PC-9 (cell line): ENCODE data around the gene PDE4B. TPM values are rescaled to one million over a fixed set of nuclear protein-coding genes. Genes with fewer than 3 reads are reported as not detected.

Experiments used
- BruUV-seq: library from RNA; stranded (reverse); fragments of 400-500 nt; replicated peaks from 2 replicates; lab custom pipeline; 2021; lab: Mats Ljungman, UMichigan
- CTCF ChIA-PET: fragments of 300-600 bp; sonication (Branson Sonifier 250); formaldehyde crosslinking; loops from one replicate; lab custom pipeline; 2022; ENCODE audit warnings: antibody characterized with exemption; lab: Charles Lee
- POLR2A ChIA-PET: fragments of 300-600 bp; sonication (Branson Sonifier 250); formaldehyde crosslinking; loops from one replicate; lab custom pipeline; 2022; ENCODE audit warnings: antibody characterized with exemption; ENCODE audit not compliant: unreplicated experiment; lab: Charles Lee
- DNase-seq, 2 experiments: peaks; one replicate each; pipeline versions ENCODE4 v3.0.0 to v3.0.0-alpha.2; 2015 to 2022; ENCODE audit warnings: mixed read lengths in 1 of 2
- H2AFZ ChIP-seq: fragments of 200-600 bp; sonication (generic); 2 replicates; pipeline ENCODE4 v1.8.1; 2017; ENCODE audit warnings: antibody characterized with exemption
- H3F3A ChIP-seq: fragments of 200-600 bp; sonication (generic); 2 replicates; pipeline ENCODE4 v1.8.1; 2017; ENCODE audit warnings: antibody characterized with exemption, mild to moderate bottlenecking, low read depth; ENCODE audit not compliant: insufficient read depth
- H3K27ac ChIP-seq: fragments of 200-600 bp; sonication (generic); 2 replicates; pipeline ENCODE4 v1.6.1; 2016; ENCODE audit warnings: mixed run types
- H3K27me3 ChIP-seq: fragments of 200-600 bp; sonication (generic); 2 replicates; pipeline ENCODE4 v1.6.1; 2016; ENCODE audit warnings: low read depth, mixed run types; ENCODE audit not compliant: insufficient read depth
- H3K36me3 ChIP-seq: fragments of 200-600 bp; sonication (generic); 2 replicates; pipeline ENCODE4 v1.6.1; 2016; ENCODE audit warnings: low read depth, mixed run types
- H3K4me1 ChIP-seq: fragments of 200-600 bp; sonication (generic); replicated peaks from 2 replicates; pipeline ENCODE4 v1.6.1; 2016; ENCODE audit warnings: mixed run types; ENCODE audit not compliant: insufficient read depth
- H3K4me2 ChIP-seq: fragments of 200-600 bp; sonication (generic); 2 replicates; pipeline ENCODE4 v1.6.1; 2017; ENCODE audit warnings: mixed run types
- H3K4me3 ChIP-seq: fragments of 200-600 bp; sonication (generic); 2 replicates; pipeline ENCODE4 v1.6.1; 2016; ENCODE audit warnings: mixed run types
- H3K79me2 ChIP-seq: fragments of 200-600 bp; sonication (generic); 2 replicates; pipeline ENCODE4 v1.6.1; 2017; ENCODE audit warnings: low read depth, mixed run types
- H3K9me2 ChIP-seq: fragments of 200-600 bp; sonication (generic); 2 replicates; pipeline ENCODE4 v1.8.1; 2017; ENCODE audit warnings: mild to moderate bottlenecking; ENCODE audit not compliant: insufficient read depth
- H3K9me3 ChIP-seq: fragments of 200-600 bp; sonication (generic); 2 replicates; pipeline ENCODE4 v1.8.1; 2016; ENCODE audit warnings: low read depth; ENCODE audit not compliant: insufficient read depth
- H4K20me1 ChIP-seq: fragments of 200-600 bp; sonication (generic); 2 replicates; pipeline ENCODE4 v1.8.1; 2017; ENCODE audit not compliant: insufficient read depth
- CTCF ChIP-seq: fragments of 200-600 bp; sonication (generic); conservative IDR thresholded peaks from 2 replicates; pipeline ENCODE4 v1.6.1; 2017; ENCODE audit warnings: mixed run types, antibody characterized with exemption, mild to moderate bottlenecking, moderate library complexity
- EZH2 ChIP-seq: fragments of 200-600 bp; sonication (generic); IDR thresholded peaks from 2 replicates; pipeline ENCODE4 v1.8.0; 2017; ENCODE audit warnings: antibody characterized with exemption, low read depth
- intact Hi-C: fragments of 100-400 bp; cut with micrococcal nuclease; formaldehyde crosslinking; loops from one replicate; pipeline ENCODE4 v1.10.0; 2022; ENCODE audit not compliant: unreplicated experiment
- total RNA-seq: library from RNA; stranded (reverse); gene quantifications from 2 replicates; pipeline ENCODE4 v1.2.3, GENCODE V29; 2021

PDE4B gene
- total RNA-seq, 1 experiment from 2014 or later, result 1.3 TPM

GRCh38 chr1:66245691-66246090 lies 453.0 kb downstream of the PDE4B start:
- no TSS peak for BruUV-seq
- CTCF ChIA-PET, result no interaction called here
- POLR2A ChIA-PET, result no interaction called here

GRCh38 chr1:66246351-66247269 lies 453.9 kb downstream of the PDE4B start:
- no peak for DNase-seq
- CTCF ChIA-PET, result no interaction called here
- Histone ChIP-seq H3K4me1 (no peaks in the 10 kb centered on the region), H3K36me3 (no peaks in the 10 kb centered on the region), H3K9me3 (no peaks in the 10 kb centered on the region), H3K27ac (no peak overlapping the region), H3K4me3 (no peak overlapping the region), H3F3A (no peaks in the 10 kb centered on the region), H3K79me2 (no peaks in the 10 kb centered on the region), H3K9me2 (no peaks in the 10 kb centered on the region), H4K20me1 (no peaks in the 10 kb centered on the region), H2AFZ (no peak overlapping the region), H3K27me3 (0 out of 2 replicates have a peak, but pooled peaks cover 4% of the 10 kb centered on the region), H3K4me2 (no peak overlapping the region)
- intact Hi-C loops, result loop anchor here (10.0 kb wide), 3 partner anchors 532 to 1032 kb away; no protein-coding TSS in a partner anchor
- POLR2A ChIA-PET, result interaction anchor here (0.7 kb wide), 1 partner anchor 1268 kb away, joined by 6 read pairs; no protein-coding TSS in a partner anchor
- TF ChIP-seq EZH2, result no peak
- no peak for TF ChIP-seq CTCF
- no TSS peak for BruUV-seq

More at GRCh38 chr1:66245691-66246090, 453.0 kb downstream of the PDE4B start:
- Histone ChIP-seq H3K4me1 (no peaks in the 10 kb centered on the region), H3K9me3 (no peaks in the 10 kb centered on the region), H2AFZ (no peak overlapping the region), H3F3A (no peaks in the 10 kb centered on the region), H3K9me2 (no peaks in the 10 kb centered on the region), H4K20me1 (no peaks in the 10 kb centered on the region), H3K36me3 (no peaks in the 10 kb centered on the region), H3K79me2 (no peaks in the 10 kb centered on the region), H3K27ac (no peak overlapping the region), H3K27me3 (0 out of 2 replicates have a peak, but pooled peaks cover 4% of the 10 kb centered on the region), H3K4me2 (no peak overlapping the region), H3K4me3 (no peak overlapping the region)
- TF ChIP-seq EZH2, result no peak
- no peak for TF ChIP-seq CTCF
- intact Hi-C loops, result loop anchor here (10.0 kb wide), 3 partner anchors 531 to 1031 kb away; no protein-coding TSS in a partner anchor
- no peak for DNase-seq

GRCh38 chr1:66247415-66248208 lies 454.9 kb downstream of the PDE4B start:
- H3K9me3 ChIP-seq, result no peaks in the 10 kb centered on the region
- no peak overlapping the region for H2AFZ ChIP-seq
- H3K27me3 ChIP-seq, result 0 out of 2 replicates have a peak, but pooled peaks cover 4% of the 10 kb centered on the region
- H3K4me3 ChIP-seq, result no peak overlapping the region
- TF ChIP-seq EZH2 (no peak), CTCF (no peak)
- no TSS peak for BruUV-seq
- intact Hi-C loops, result loop anchor here (10.0 kb wide), 3 partner anchors 533 to 1033 kb away; no protein-coding TSS in a partner anchor
- H3K9me2 ChIP-seq, result no peaks in the 10 kb centered on the region
- H3K27ac ChIP-seq, result no peak overlapping the region
- CTCF ChIA-PET, result interaction anchor here (1.1 kb wide), 1 partner anchor 199 kb away, joined by 5 read pairs; no protein-coding TSS in a partner anchor
- DNase-seq, result no peak
- POLR2A ChIA-PET, result interaction anchor here (0.7 kb wide), 1 partner anchor 1269 kb away, joined by 6 read pairs; no protein-coding TSS in a partner anchor
- no peak overlapping the region for H3K4me2 ChIP-seq
- H3K79me2 ChIP-seq, result no peaks in the 10 kb centered on the region
- no peaks in the 10 kb centered on the region for H3K4me1 ChIP-seq
- H3F3A ChIP-seq, result no peaks in the 10 kb centered on the region
- no peaks in the 10 kb centered on the region for H3K36me3 ChIP-seq
- H4K20me1 ChIP-seq, result no peaks in the 10 kb centered on the region
